ENCODE measurements around the gene DOK5.

DNA sequence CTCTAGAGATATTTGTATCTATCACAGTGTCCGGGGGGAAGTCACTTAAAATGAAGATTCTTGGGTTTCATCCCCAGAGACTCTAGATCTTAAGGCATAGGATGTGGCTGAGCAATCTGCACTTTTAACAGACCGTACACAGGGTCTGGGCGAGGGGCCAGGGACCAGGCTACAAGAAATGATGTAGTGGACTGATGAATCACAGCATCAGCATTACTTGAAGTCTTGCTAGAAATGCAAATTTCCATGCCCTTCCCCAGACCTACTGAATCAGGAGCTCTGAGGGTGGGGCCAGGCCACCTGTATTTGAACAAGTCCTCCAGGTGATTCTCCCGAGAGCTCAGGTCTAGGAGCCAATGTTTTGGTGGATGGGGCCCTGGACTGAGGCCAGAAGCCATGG is 168.4 kb downstream of the DOK5 start:
- TF ChIP-seq, protein P1, sequence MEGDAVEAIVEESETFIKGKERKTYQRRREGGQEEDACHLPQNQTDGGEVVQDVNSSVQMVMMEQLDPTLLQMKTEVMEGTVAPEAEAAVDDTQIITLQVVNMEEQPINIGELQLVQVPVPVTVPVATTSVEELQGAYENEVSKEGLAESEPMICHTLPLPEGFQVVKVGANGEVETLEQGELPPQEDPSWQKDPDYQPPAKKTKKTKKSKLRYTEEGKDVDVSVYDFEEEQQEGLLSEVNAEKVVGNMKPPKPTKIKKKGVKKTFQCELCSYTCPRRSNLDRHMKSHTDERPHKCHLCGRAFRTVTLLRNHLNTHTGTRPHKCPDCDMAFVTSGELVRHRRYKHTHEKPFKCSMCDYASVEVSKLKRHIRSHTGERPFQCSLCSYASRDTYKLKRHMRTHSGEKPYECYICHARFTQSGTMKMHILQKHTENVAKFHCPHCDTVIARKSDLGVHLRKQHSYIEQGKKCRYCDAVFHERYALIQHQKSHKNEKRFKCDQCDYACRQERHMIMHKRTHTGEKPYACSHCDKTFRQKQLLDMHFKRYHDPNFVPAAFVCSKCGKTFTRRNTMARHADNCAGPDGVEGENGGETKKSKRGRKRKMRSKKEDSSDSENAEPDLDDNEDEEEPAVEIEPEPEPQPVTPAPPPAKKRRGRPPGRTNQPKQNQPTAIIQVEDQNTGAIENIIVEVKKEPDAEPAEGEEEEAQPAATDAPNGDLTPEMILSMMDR (conservative IDR thresholded peaks at IDR 0.05; ENCODE audit: low read depth, low read length): no peak
- TF ChIP-seq RAD21 (IDR thresholded peaks at IDR 0.05; ENCODE audit: low read length): no peak
